Neural progenitor cell (in vitro differentiated cells): ENCODE data around the gene PFDN6.

Experiments used
- EZH2 ChIP-seq: fragments of 200-600 bp; sonication (generic); IDR thresholded peaks from 2 replicates; pipeline ENCODE4 v1.6.1; 2017; ENCODE audit warnings: antibody characterized with exemption, mild to moderate bottlenecking, moderate library complexity
- EZH2phosphoT487 ChIP-seq: fragments of 200-600 bp; sonication (generic); IDR thresholded peaks from 2 replicates; pipeline ENCODE4 v1.6.1; 2017; ENCODE audit warnings: antibody characterized with exemption
- TF ChIP-seq, protein P1 (sequence below): fragments of 200-600 bp; sonication (generic); IDR thresholded peaks from 2 replicates; pipeline ENCODE4 v1.5.1; 2017; ENCODE audit warnings: antibody characterized with exemption, mild to moderate bottlenecking

DNA sequence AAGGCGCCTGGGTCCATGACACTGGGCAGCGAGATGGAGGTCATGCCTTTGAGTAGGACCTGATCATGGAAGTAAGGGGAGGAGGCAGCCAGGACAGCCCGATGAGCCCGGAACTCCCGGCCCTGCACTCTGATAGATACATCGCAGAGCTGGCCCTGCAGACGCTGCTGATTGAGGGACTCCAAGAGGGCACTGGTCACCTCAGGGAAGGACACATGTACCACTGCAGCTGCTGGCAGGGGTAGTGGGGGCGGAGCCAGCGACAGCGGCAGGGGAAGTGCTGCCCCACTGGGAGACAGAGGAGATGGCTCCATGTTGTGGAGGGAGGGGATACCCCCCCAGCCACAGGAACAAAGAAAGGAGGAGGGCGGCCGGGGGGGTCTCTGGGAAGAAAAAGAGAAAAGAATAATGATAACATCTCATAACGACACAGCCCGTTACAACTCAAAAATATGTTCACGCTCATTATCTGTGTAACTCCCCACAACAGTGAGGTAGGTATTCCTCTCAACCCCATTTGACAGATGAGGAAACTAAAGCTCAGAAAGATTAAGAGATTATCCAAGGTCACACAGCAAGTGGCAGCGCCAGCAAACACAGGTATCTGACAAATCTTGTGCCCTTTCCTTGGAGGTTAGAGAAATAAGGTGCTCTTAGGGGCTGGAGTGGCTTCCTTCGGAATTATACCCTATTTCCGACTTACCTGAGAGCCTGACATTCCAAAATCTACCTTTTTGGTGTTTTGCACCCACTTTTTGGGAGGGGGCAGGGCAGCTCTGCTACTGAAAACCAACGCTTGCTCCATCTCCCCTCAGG lies 27.4 kb downstream of the PFDN6 start:
- TF ChIP-seq, protein P1, sequence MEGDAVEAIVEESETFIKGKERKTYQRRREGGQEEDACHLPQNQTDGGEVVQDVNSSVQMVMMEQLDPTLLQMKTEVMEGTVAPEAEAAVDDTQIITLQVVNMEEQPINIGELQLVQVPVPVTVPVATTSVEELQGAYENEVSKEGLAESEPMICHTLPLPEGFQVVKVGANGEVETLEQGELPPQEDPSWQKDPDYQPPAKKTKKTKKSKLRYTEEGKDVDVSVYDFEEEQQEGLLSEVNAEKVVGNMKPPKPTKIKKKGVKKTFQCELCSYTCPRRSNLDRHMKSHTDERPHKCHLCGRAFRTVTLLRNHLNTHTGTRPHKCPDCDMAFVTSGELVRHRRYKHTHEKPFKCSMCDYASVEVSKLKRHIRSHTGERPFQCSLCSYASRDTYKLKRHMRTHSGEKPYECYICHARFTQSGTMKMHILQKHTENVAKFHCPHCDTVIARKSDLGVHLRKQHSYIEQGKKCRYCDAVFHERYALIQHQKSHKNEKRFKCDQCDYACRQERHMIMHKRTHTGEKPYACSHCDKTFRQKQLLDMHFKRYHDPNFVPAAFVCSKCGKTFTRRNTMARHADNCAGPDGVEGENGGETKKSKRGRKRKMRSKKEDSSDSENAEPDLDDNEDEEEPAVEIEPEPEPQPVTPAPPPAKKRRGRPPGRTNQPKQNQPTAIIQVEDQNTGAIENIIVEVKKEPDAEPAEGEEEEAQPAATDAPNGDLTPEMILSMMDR, result no peak
- TF ChIP-seq EZH2phosphoT487, result no peak
- TF ChIP-seq EZH2, result no peak
